ENCODE results near the gene RAB3C. TPM values are rescaled to one million over a fixed set of nuclear protein-coding genes. Genes with fewer than 3 reads are reported as not detected.

Gene RAB3C
- polyA plus RNA-seq, 1 experiment, result not detected

DNA sequence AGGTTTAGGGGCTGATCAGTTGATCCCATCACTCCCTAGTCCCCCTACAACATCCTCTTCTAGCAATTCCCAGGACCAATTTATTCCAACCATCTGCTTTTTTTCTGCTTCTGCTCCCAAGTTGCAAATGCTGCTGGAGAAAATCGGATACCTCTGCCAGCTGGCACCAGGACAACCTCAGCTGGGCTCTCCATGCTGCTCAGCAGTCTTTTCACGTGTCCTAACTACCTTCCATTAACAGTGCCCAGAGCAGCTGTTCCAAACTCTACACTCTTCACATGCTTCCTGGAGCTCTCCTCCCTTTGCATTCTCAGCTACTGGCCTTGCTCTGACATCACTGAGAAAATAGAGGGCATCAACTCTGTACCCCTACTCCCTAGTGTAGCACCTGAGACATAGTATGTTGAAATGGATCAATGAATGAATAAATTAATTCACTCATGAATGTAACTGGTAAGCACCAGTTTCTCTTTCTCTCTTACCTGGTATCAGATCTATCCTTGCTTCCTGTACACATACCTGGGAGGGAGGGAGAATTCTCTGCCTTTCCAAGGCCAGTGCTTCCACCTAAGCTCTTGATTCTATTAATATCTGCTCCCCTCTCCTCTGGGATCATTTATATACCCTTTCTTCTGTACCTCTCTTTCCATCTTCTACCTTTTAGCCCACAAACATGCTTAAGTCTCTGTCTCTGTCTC, 191.0 kb downstream of the RAB3C start:
- Histone ChIP-seq H3K9me3 (ENCODE audit: control insufficient read depth, insufficient read depth, low read length) (no peaks in the 10 kb centered on the region), H3K27me3 (ENCODE audit: control insufficient read depth, insufficient read depth, low read length) (no peaks in the 10 kb centered on the region), H3K4me3 (ENCODE audit: low read depth, low read length) (no peak overlapping the region), H3K27ac (ENCODE audit: low read depth, low read length) (no peak overlapping the region)
- DNase-seq (ENCODE audit: low read depth, low spot score), result no peak
- ChIA-PET POLR2A (no interaction called here), CTCF (no interaction called here)
- TF ChIP-seq, protein P1, sequence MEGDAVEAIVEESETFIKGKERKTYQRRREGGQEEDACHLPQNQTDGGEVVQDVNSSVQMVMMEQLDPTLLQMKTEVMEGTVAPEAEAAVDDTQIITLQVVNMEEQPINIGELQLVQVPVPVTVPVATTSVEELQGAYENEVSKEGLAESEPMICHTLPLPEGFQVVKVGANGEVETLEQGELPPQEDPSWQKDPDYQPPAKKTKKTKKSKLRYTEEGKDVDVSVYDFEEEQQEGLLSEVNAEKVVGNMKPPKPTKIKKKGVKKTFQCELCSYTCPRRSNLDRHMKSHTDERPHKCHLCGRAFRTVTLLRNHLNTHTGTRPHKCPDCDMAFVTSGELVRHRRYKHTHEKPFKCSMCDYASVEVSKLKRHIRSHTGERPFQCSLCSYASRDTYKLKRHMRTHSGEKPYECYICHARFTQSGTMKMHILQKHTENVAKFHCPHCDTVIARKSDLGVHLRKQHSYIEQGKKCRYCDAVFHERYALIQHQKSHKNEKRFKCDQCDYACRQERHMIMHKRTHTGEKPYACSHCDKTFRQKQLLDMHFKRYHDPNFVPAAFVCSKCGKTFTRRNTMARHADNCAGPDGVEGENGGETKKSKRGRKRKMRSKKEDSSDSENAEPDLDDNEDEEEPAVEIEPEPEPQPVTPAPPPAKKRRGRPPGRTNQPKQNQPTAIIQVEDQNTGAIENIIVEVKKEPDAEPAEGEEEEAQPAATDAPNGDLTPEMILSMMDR (IDR thresholded peaks at IDR 0.05; ENCODE audit: low read depth, low read length), result no peak

DNA sequence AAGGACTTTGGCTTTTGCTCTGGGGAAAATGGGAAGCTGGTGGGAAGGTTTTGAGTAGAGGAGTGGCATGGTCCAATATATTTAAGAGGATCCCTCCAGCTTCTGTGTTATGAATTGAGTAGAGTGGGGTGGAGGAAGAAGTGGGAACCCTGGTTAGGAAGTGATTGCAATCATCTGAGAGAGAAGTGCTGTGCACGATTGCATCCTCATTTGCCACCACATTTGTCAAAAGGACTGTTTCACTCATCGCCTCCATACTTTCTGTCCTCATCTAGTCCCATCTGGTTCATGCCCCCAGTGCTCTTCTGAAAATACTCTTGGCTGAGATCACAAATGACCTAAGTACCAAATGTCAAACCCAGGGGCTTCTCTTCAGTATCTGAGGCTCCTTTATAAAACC, 192.1 kb downstream of the RAB3C start:
- no peak overlapping the region for H3K27ac ChIP-seq (ENCODE audit: low read depth, low read length)
- TF ChIP-seq, protein P1 (IDR thresholded peaks at IDR 0.05; ENCODE audit: low read depth, low read length), result no peak
- ChIA-PET POLR2A (no interaction called here), CTCF (no interaction called here)
- no peaks in the 10 kb centered on the region for H3K27me3 ChIP-seq (ENCODE audit: control insufficient read depth, insufficient read depth, low read length)
- no peaks in the 10 kb centered on the region for H3K9me3 ChIP-seq (ENCODE audit: control insufficient read depth, insufficient read depth, low read length)
- no peak for DNase-seq (ENCODE audit: low read depth, low spot score)
- H3K4me3 ChIP-seq (ENCODE audit: low read depth, low read length), result no peak overlapping the region

DNA sequence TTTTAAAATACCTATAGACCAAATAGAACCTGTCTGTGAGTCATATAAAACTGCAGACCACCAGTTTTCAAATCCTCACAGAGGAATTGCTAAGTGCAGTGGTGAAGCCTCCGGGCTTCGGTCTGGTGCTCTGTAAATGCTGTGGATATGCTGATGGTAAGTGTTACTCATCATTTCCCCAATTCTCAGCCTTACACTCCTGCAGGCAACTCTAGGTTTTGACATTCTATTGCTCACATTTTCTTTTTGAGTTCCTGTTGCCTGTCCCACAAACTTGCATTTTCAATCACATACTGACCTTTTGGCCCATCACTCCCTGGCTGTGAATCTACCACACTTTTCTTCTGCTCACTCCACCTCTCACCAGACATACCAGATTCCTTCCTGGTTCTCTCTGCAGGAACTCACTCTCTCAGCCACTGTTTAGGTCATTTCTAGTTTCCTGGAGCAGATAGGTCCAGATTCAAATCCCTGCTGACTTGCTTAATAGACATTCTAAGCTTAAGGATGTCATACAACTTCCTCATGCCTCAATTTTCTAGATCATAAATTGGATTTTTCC, 192.9 kb downstream of the RAB3C start:
- no peak overlapping the region for H3K27ac ChIP-seq (ENCODE audit: low read depth, low read length)
- no peaks in the 10 kb centered on the region for H3K9me3 ChIP-seq (ENCODE audit: control insufficient read depth, insufficient read depth, low read length)
- no peaks in the 10 kb centered on the region for H3K27me3 ChIP-seq (ENCODE audit: control insufficient read depth, insufficient read depth, low read length)
- no peak overlapping the region for H3K4me3 ChIP-seq (ENCODE audit: low read depth, low read length)
- TF ChIP-seq, protein P1 (IDR thresholded peaks at IDR 0.05; ENCODE audit: low read depth, low read length), result no peak
- CTCF ChIA-PET, result no interaction called here
- DNase-seq (ENCODE audit: low read depth, low spot score), result no peak
- POLR2A ChIA-PET, result no interaction called here

DNA sequence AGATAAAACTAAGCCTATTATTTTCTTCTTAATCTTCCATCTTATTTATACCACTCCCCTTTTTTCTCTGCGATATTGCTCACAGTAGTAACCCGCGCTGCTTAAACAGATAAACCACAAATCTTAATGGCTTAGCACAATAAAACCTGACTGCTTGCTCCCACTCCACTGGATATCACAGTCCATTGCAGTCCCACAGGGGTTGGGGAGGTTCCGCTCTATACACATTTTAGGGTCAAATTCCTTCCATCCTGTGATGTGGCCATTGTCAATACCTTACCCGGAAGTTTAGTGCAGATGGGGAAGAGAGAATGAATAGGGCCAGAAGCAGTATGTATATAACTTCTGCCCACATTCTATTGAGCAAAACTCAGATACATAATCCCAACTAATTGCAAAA, 193.7 kb downstream of the RAB3C start:
- H3K4me3 ChIP-seq (ENCODE audit: low read depth, low read length), result no peak overlapping the region
- no peaks in the 10 kb centered on the region for H3K9me3 ChIP-seq (ENCODE audit: control insufficient read depth, insufficient read depth, low read length)
- H3K27ac ChIP-seq (ENCODE audit: low read depth, low read length), result no peak overlapping the region
- no peaks in the 10 kb centered on the region for H3K27me3 ChIP-seq (ENCODE audit: control insufficient read depth, insufficient read depth, low read length)
- TF ChIP-seq, protein P1 (IDR thresholded peaks at IDR 0.05; ENCODE audit: low read depth, low read length), result no peak
- ChIA-PET CTCF (no interaction called here), POLR2A (no interaction called here)
- DNase-seq (ENCODE audit: low read depth, low spot score), result no peak

DNA sequence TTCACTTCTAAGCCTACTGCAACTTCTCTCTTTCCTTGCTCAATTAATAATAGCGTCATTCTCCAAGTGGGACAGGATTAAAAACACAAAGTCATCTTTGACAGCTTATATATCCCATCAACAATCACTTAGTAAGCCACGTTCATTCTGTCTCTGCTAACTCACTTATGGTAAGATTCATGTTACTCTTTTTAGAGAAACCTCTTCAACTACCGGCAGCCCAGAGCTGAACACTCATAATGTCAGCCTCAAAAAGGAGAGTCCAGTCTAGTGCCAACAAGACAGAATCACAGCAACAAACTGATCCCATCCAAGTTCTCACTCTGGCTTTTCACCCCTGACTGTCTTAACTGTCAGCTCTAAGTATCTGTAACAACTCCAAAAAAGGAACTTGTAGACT, 196.0 kb downstream of the RAB3C start:
- no peak overlapping the region for H3K4me3 ChIP-seq (ENCODE audit: low read depth, low read length)
- no peaks in the 10 kb centered on the region for H3K9me3 ChIP-seq (ENCODE audit: control insufficient read depth, insufficient read depth, low read length)
- DNase-seq (ENCODE audit: low read depth, low spot score), result no peak
- ChIA-PET POLR2A (no interaction called here), CTCF (interaction anchor here (1.3 kb wide), 1 partner anchor 108 kb away, joined by 3 read pairs; no protein-coding TSS in a partner anchor)
- no peak overlapping the region for H3K27ac ChIP-seq (ENCODE audit: low read depth, low read length)
- TF ChIP-seq, protein P1 (IDR thresholded peaks at IDR 0.05; ENCODE audit: low read depth, low read length), result no peak
- H3K27me3 ChIP-seq (ENCODE audit: control insufficient read depth, insufficient read depth, low read length), result no peaks in the 10 kb centered on the region
